Measurements from ENCODE around the gene NMRK2. TPM values are rescaled to one million over a fixed set of nuclear protein-coding genes. Genes with fewer than 3 reads are reported as not detected.

The NMRK2 gene
- total RNA-seq, 1 donor from 2014 or later = 0.77 TPM

DNA sequence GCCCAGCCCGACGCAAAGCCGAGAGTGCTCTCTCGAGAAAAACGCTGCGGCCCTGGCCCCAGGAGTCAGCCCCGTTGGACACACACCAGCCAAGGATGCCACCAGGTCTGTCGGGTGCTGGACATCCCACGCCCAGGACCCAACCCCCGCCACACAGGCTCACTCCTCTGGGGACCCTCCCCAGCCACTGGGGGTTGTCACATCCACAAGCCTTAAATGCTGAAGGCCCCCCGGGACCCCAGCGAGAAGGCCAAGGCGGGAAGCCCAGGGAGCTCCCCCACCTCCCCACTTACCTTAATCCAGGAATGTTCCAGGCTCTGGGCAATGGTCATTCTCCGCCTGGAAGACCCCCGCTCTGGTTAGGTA lies 26.9 kb downstream of the NMRK2 start:
- Mint-ChIP-seq H3K27me3 (ENCODE audit: insufficient read depth, low read depth) (no peaks in the 10 kb centered on the region), H3K27ac (no peak overlapping the region), H3K4me1 (no peaks in the 10 kb centered on the region), H3K9me3 (no peaks in the 10 kb centered on the region), H3K36me3 (peaks cover 9% of the 10 kb centered on the region), H3K4me3 (no peak overlapping the region)
- Histone ChIP-seq H3K79me2 (ENCODE audit: low read depth) (no peaks in the 10 kb centered on the region), H3K9me3 (ENCODE audit: low read depth) (no peaks in the 10 kb centered on the region), H3K27ac (no peak overlapping the region), H2AFZ (replicated peaks) (no peak overlapping the region), H4K20me1 (ENCODE audit: low read depth) (peaks cover 18% of the 10 kb centered on the region), H3K4me1 (no peaks in the 10 kb centered on the region), H3K4me2 (no peak overlapping the region), H3K36me3 (no peaks in the 10 kb centered on the region), H3K4me3 (no peak overlapping the region), H3K9ac (no peak overlapping the region), H3F3A (ENCODE audit: low read depth) (no peaks in the 10 kb centered on the region), H3K27me3 (no peaks in the 10 kb centered on the region)
- TF ChIP-seq EZH2phosphoT487 (IDR thresholded peaks at IDR 0.05) (no peak), EZH2 (IDR thresholded peaks at IDR 0.05) (no peak), CTCF (IDR thresholded peaks at IDR 0.05) (no peak)
- DNase-seq (ENCODE audit: low spot score) = no peak

- Histone ChIP-seq H3K4me1 (no peaks in the 10 kb centered on the region), H3K9me3 (ENCODE audit: low read depth) (no peaks in the 10 kb centered on the region), H3K27me3 (no peaks in the 10 kb centered on the region), H3K4me2 (no peak overlapping the region), H3K27ac (no peak overlapping the region), H2AFZ (replicated peaks) (no peak overlapping the region), H3K9ac (no peak overlapping the region), H3K4me3 (no peak overlapping the region), H4K20me1 (ENCODE audit: low read depth) (peaks cover 25% of the 10 kb centered on the region), H3K79me2 (ENCODE audit: low read depth) (peaks cover 6% of the 10 kb centered on the region), H3K36me3 (no peaks in the 10 kb centered on the region), H3F3A (ENCODE audit: low read depth) (no peaks in the 10 kb centered on the region)
- TF ChIP-seq CTCF (IDR thresholded peaks at IDR 0.05) = no peak
- TF ChIP-seq EZH2phosphoT487 (IDR thresholded peaks at IDR 0.05) = no peak
- TF ChIP-seq EZH2 (IDR thresholded peaks at IDR 0.05) = no peak
- Mint-ChIP-seq H3K9me3 (no peaks in the 10 kb centered on the region), H3K4me3 (no peak overlapping the region), H3K36me3 (peaks cover 11% of the 10 kb centered on the region), H3K4me1 (no peaks in the 10 kb centered on the region), H3K27me3 (ENCODE audit: insufficient read depth, low read depth) (no peaks in the 10 kb centered on the region), H3K27ac (no peak overlapping the region)
- no peak for DNase-seq (ENCODE audit: low spot score)
These were observed 28.1 kb downstream of the NMRK2 start for GRCh38 chr19:3961007-3961406.

GRCh38 chr19:3963458-3964255 lies 30.8 kb downstream of the NMRK2 start:
- peak; percentile 1 for DNase-seq (ENCODE audit: low spot score)
- peaks cover 5% of the 10 kb centered on the region for H3K4me1 ChIP-seq
- Mint-ChIP-seq H3K4me1 (peaks cover 11% of the 10 kb centered on the region), H3K36me3 (peaks cover 14% of the 10 kb centered on the region), H3K27me3 (ENCODE audit: insufficient read depth, low read depth) (peaks cover 3% of the 10 kb centered on the region), H3K4me3 (no peak overlapping the region), H3K9me3 (no peaks in the 10 kb centered on the region), H3K27ac (no peak overlapping the region)
- H3K9ac ChIP-seq = no peak overlapping the region
- no peaks in the 10 kb centered on the region for H3K36me3 ChIP-seq
- H3F3A ChIP-seq (ENCODE audit: low read depth) = peaks cover 7% of the 10 kb centered on the region
- H3K4me2 ChIP-seq = no peak overlapping the region
- no peaks in the 10 kb centered on the region for H3K27me3 ChIP-seq
- no peak overlapping the region for H3K27ac ChIP-seq
- peaks cover 49% of the 10 kb centered on the region for H4K20me1 ChIP-seq (ENCODE audit: low read depth)
- H2AFZ ChIP-seq (replicated peaks) = no peak overlapping the region
- no peak for TF ChIP-seq EZH2phosphoT487 (IDR thresholded peaks at IDR 0.05)
- TF ChIP-seq CTCF (IDR thresholded peaks at IDR 0.05) = no peak
- no peak for TF ChIP-seq EZH2 (IDR thresholded peaks at IDR 0.05)
- H3K4me3 ChIP-seq = no peak overlapping the region
- H3K79me2 ChIP-seq (ENCODE audit: low read depth) = peaks cover 29% of the 10 kb centered on the region
- H3K9me3 ChIP-seq (ENCODE audit: low read depth) = no peaks in the 10 kb centered on the region

All from neural progenitor cell (in vitro differentiated cells).